A549 (cell line): ENCODE measurements around the gene NEDD9. TPM values are rescaled to one million over a fixed set of nuclear protein-coding genes. Genes with fewer than 3 reads are reported as not detected.
A peak's percentile ranks its signal among the peaks of the same experiment; 100 is the strongest.

ENCODE experiments used
- ATAC-seq, 2 experiments: fragments of 200-7000 bp in 1 of 2; fragments of >200 bp in 1 of 2; cut with Nextera tagmentation in 1 of 2; cut with Tn5 transposase in 1 of 2; 3 replicates each; pipeline versions ENCODE4 v1.8.0 to v1.9.1; 2018 to 2020; ENCODE audit warnings: mild to moderate bottlenecking in 1 of 2, moderate library complexity in 1 of 2
- CTCF ChIA-PET: fragments of 300-600 bp; sonication (Branson Sonifier 250); formaldehyde crosslinking; extraction: SDS; loops from one replicate; lab custom pipeline; 2021; ENCODE audit warnings: antibody characterized with exemption, inconsistent platforms; lab: Yijun Ruan, JAX
- POLR2A ChIA-PET: fragments of 350-600 bp; formaldehyde crosslinking; extraction: SDS; loops from one replicate; lab custom pipeline; 2021; ENCODE audit warnings: antibody characterized with exemption, inconsistent platforms; lab: Yijun Ruan, JAX
- DNase-seq, 2 experiments: peaks; one replicate each; pipeline versions ENCODE4 v3.0.0 to v3.0.0-alpha.2; 2011 to 2016; ENCODE audit warnings: low read depth in 1 of 2, low spot score in 1 of 2
- FAIRE-seq: peaks from 2 replicates; lab custom pipeline; 2011; peaks lifted over from hg19 to GRCh38; lab: Jason Lieb, UNC
- H3K27ac ChIP-seq, 2 experiments: fragments of >200 bp; sonication (Bioruptor Twin); formaldehyde crosslinking; 3 replicates each; pipeline ENCODE4 v1.5.1; 2016 to 2017
- H3K4me1 ChIP-seq: fragments of >200 bp; sonication (Bioruptor Twin); formaldehyde crosslinking; 3 replicates; pipeline ENCODE4 v1.6.1; 2016
- H3K4me2 ChIP-seq: fragments of >200 bp; sonication (Bioruptor Twin); formaldehyde crosslinking; 3 replicates; pipeline ENCODE4 v1.6.1; 2016
- H3K4me3 ChIP-seq: fragments of >200 bp; sonication (Bioruptor Twin); formaldehyde crosslinking; 3 replicates; pipeline ENCODE4 v1.5.1; 2016
- H3K9me3 ChIP-seq: fragments of >200 bp; sonication (Bioruptor Twin); formaldehyde crosslinking; 3 replicates; pipeline ENCODE4 v1.6.1; 2016
- CBX2 ChIP-seq: fragments of 200-600 bp; sonication (generic); IDR thresholded peaks from 2 replicates; pipeline ENCODE4 v1.6.1; 2016; ENCODE audit warnings: low read depth, mild to moderate bottlenecking, borderline replicate concordance
- EHMT2 ChIP-seq: fragments of 200-600 bp; sonication (generic); IDR thresholded peaks from 2 replicates; pipeline ENCODE4 v1.6.1; 2016; ENCODE audit warnings: antibody characterized with exemption, low read depth, mild to moderate bottlenecking, moderate library complexity
- EP300 ChIP-seq, 2 experiments: fragments of >200 bp; sonication (Bioruptor Twin); formaldehyde crosslinking; IDR thresholded peaks; 2 replicates in 1 of 2; 3 replicates in 1 of 2; pipeline ENCODE4 v1.6.1; 2016 to 2017
- FOSB ChIP-seq: fragments of 250-450 bp; sonication (Bioruptor Pico); IDR thresholded peaks from 2 replicates; pipeline ENCODE4 v1.5.0; 2020; ENCODE audit warnings: mild to moderate bottlenecking, moderate library complexity
- FOXS1 ChIP-seq: fragments of 250-450 bp; sonication (Bioruptor Pico); IDR thresholded peaks from 2 replicates; pipeline ENCODE4 v1.5.0; 2020; ENCODE audit warnings: mild to moderate bottlenecking, moderate library complexity
- HDAC2 ChIP-seq: fragments of 200-600 bp; sonication (generic); IDR thresholded peaks from 2 replicates; pipeline ENCODE4 v1.6.1; 2016
- HOXA7 ChIP-seq: fragments of 250-450 bp; sonication (Bioruptor Pico); IDR thresholded peaks from 2 replicates; pipeline ENCODE4 v1.5.0; 2020; ENCODE audit warnings: mild to moderate bottlenecking, moderate library complexity
- HOXB13 ChIP-seq: fragments of 250-450 bp; sonication (Bioruptor Pico); IDR thresholded peaks from 2 replicates; pipeline ENCODE4 v1.5.0; 2020; ENCODE audit warnings: low read depth, mild to moderate bottlenecking, moderate library complexity
- JUN ChIP-seq, 2 experiments: fragments of >200 bp; sonication (Bioruptor Twin); formaldehyde crosslinking; IDR thresholded peaks; 2 replicates in 1 of 2; 3 replicates in 1 of 2; pipeline ENCODE4 v1.6.1; 2016 to 2017
- KDM1A ChIP-seq: fragments of 200-600 bp; sonication (generic); IDR thresholded peaks from 2 replicates; pipeline ENCODE4 v1.6.1; 2016; ENCODE audit warnings: low read depth, mild to moderate bottlenecking
- MAFK ChIP-seq: fragments of 450-650 bp; IDR thresholded peaks from 2 replicates; pipeline ENCODE4 v1.6.1; 2014; ENCODE audit not compliant: partially characterized antibody
- MAZ ChIP-seq: fragments of 150-350 bp; IDR thresholded peaks from 2 replicates; pipeline ENCODE4 v1.6.1; 2014; ENCODE audit warnings: antibody characterized with exemption, low read depth, low read length, borderline replicate concordance
- MYC ChIP-seq: IDR thresholded peaks from 2 replicates; pipeline ENCODE4 v1.6.1; 2012; ENCODE audit warnings: mild to moderate bottlenecking, inconsistent platforms, low read length, improper control_type of control experiment, borderline replicate concordance
- POLR2AphosphoS2 ChIP-seq: conservative IDR thresholded peaks from 2 replicates; pipeline ENCODE4 v1.6.1; 2012; ENCODE audit warnings: low read length, improper control_type of control experiment, inconsistent platforms
- RAD21 ChIP-seq, 2 experiments: fragments of >200 bp in 1 of 2; sonication (Bioruptor Twin) in 1 of 2; formaldehyde crosslinking in 1 of 2; IDR thresholded peaks in 1 of 2; conservative IDR thresholded peaks in 1 of 2; 2 replicates in 1 of 2; 3 replicates in 1 of 2; pipeline ENCODE4 v1.6.1; 2012 to 2018; ENCODE audit warnings: inconsistent platforms in 1 of 2
- RARB ChIP-seq: fragments of 250-450 bp; sonication (Bioruptor Pico); IDR thresholded peaks from 2 replicates; pipeline ENCODE4 v1.8.0; 2021; ENCODE audit warnings: mild to moderate bottlenecking, moderate library complexity
- RCOR1 ChIP-seq: fragments of 150-350 bp; IDR thresholded peaks from 2 replicates; pipeline ENCODE4 v1.6.1; 2014; ENCODE audit warnings: antibody characterized with exemption, low read length, low read depth
- SREBF2 ChIP-seq: fragments of 450-650 bp; IDR thresholded peaks from 2 replicates; pipeline ENCODE4 v1.6.1; 2014; ENCODE audit warnings: mild to moderate bottlenecking, moderate library complexity
- TP53 ChIP-seq: fragments of 250-450 bp; sonication (Bioruptor Pico); IDR thresholded peaks from 2 replicates; pipeline ENCODE4 v1.5.0; 2021; ENCODE audit warnings: mild to moderate bottlenecking, moderate library complexity
- ZC3H11A ChIP-seq: fragments of 450-650 bp; IDR thresholded peaks from 2 replicates; pipeline ENCODE4 v1.6.1; 2014; ENCODE audit warnings: antibody characterized with exemption, mild to moderate bottlenecking
- ZNF302 ChIP-seq: fragments of 250-450 bp; sonication (Bioruptor Pico); IDR thresholded peaks from 2 replicates; pipeline ENCODE4 v1.9.0; 2021; ENCODE audit warnings: inconsistent platforms, mild to moderate bottlenecking, moderate library complexity
- WGBS: methylation state at CpG from one replicate; pipeline ENCODE4 v1.1.6; 2017; ENCODE audit errors: missing lambda C conversion rate; 5-methylcytosine and 5-hydroxymethylcytosine counted together
- polyA plus RNA-seq, 4 experiments: library from polyadenylated mRNA; depleted of rRNA in 3 of 4; stranded (reverse); fragments of >200 nt; fragmentation: RNase III in 1 of 4; extraction: RNeasy Plus Mini Kit Qiagen cat#74134 plus additional on column Dnase treatment in 1 of 4; gene quantifications; 2 replicates in 3 of 4; 3 replicates in 1 of 4; pipeline ENCODE4 v1.2.3, GENCODE V29; 2011 to 2017
- TF ChIP-seq, protein P1 (sequence below): fragments of 450-650 bp; IDR thresholded peaks from 2 replicates; pipeline ENCODE4 v1.6.1; 2014; ENCODE audit warnings: antibody characterized with exemption
- TF ChIP-seq, protein P2 (sequence below): IDR thresholded peaks from 2 replicates; pipeline ENCODE4 v1.6.1; 2012

Gene NEDD9
- polyA plus RNA-seq, 2 of the 4 experiments (the other 2 are of a cell fraction), result 46.7 to 79.6 TPM

DNA sequence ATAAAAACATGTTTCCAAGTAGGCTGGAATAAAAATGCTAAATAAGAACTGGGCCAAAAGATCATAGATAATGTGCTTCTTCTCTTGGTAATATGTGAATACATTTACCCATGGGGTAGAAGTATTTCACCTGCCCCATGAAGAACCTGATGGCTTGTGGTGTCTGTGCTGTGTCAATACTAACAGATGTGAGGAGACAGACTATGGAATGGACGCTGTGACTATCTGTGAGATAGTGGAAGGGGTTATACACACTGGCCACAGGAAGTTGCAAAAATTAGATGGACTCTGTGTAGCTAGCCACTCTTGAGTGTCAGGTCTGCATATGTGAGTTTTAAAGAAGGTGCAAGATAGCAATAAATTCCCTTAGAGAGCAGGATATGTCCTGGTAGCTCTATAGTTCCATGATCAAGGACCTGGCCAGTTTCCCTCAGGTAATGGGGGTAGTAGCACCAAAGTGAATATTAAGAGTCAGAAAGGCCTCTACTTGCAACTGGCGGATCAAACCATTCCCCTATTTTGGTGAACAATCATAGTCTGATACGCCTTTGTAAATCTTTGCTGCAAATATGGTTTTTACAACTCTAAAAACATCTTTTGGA is 48.6 kb downstream of the NEDD9 start:
- POLR2A ChIA-PET, result no interaction called here
- Histone ChIP-seq H3K9me3 (peaks cover 7% of the 10 kb centered on the region; the same call in 2 of the 3 replicates), H3K4me2 (no peak overlapping the region), H3K27ac (peak overlapping the region in 1 of 2 experiments; percentile 50; a peak in 3 of 6 replicates), H3K4me3 (no peak overlapping the region), H3K4me1 (peaks cover 40% of the 10 kb centered on the region)
- 96% methylated on average over 3 of the region's 3 CpGs for WGBS
- peak in 1 of 2 experiments; percentile 2; a peak in 1 of 6 replicates for ATAC-seq
- TF ChIP-seq HOXB13 (no peak), HOXA7 (CRISPR knock-in tag) (peak; percentile 63), FOXS1 (CRISPR knock-in tag) (no peak), EHMT2 (no peak), ZNF302 (CRISPR knock-in tag) (no peak), MAZ (no peak), POLR2AphosphoS2 (peak; percentile 43), HDAC2 (no peak), CBX2 (no peak), RARB (0 out of 2 replicates have a peak, but pooled peaks have one; percentile 42), RCOR1 (no peak), TP53 (CRISPR knock-in tag) (0 out of 2 replicates have a peak, but pooled peaks have one; percentile 37), EP300 (IDR thresholded peaks at IDR 0.05) (no peak), JUN (IDR thresholded peaks at IDR 0.05) (peak; percentile 2 to 24; a peak in 1 of 5 replicates)
- TF ChIP-seq, protein P1, sequence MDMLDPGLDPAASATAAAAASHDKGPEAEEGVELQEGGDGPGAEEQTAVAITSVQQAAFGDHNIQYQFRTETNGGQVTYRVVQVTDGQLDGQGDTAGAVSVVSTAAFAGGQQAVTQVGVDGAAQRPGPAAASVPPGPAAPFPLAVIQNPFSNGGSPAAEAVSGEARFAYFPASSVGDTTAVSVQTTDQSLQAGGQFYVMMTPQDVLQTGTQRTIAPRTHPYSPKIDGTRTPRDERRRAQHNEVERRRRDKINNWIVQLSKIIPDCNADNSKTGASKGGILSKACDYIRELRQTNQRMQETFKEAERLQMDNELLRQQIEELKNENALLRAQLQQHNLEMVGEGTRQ, result no peak
- TF ChIP-seq, protein P2, sequence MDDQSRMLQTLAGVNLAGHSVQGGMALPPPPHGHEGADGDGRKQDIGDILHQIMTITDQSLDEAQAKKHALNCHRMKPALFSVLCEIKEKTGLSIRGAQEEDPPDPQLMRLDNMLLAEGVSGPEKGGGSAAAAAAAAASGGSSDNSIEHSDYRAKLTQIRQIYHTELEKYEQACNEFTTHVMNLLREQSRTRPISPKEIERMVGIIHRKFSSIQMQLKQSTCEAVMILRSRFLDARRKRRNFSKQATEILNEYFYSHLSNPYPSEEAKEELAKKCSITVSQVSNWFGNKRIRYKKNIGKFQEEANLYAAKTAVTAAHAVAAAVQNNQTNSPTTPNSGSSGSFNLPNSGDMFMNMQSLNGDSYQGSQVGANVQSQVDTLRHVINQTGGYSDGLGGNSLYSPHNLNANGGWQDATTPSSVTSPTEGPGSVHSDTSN, result no peak
- CTCF ChIA-PET, result interaction anchor here (4.1 kb wide), 1 partner anchor 312 kb away, joined by 16 read pairs; no protein-coding TSS in a partner anchor
- no peak for DNase-seq
- FAIRE-seq, result no peak

DNA sequence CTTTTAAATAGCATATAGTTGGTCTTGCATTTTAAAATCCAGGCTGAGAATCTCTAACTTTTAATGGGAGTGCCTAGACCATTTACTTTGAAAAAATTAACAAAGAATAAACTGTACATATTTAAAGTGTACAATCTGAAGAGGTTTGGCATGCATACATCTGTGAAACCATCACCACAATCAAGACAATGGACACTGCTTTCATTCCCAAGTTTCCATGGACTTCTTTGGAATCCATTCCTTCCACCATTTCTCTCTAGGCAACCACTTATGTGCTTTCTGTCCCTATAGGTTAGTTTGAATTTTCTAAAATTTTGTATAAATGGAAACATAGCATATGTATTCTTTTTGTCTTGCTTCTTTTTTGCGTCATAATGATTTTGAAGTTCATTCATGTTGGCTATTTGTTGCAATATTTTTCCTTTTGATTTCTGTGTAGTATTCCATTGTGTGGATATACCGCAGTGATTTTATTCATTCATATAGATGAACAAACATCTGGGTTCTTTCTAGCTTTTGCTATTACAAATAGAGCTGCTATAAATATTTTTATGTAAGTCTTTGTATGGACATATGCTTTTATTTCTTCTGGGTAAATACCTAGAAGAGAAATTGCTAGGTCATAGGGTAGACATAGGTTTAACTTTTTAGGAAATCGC is 50.9 kb downstream of the NEDD9 start:
- POLR2A ChIA-PET, result no interaction called here
- ATAC-seq, result no peak
- Histone ChIP-seq H3K27ac (no peak overlapping the region), H3K9me3 (peaks cover 7% of the 10 kb centered on the region; the same call in 2 of the 3 replicates), H3K4me1 (peaks cover 21% of the 10 kb centered on the region), H3K4me3 (no peak overlapping the region), H3K4me2 (no peak overlapping the region)
- no peak for DNase-seq
- CTCF ChIA-PET, result interaction anchor here (3.0 kb wide), 1 partner anchor 315 kb away, joined by 19 read pairs; no protein-coding TSS in a partner anchor
- 95% methylated on average over 3 of the region's 3 CpGs for WGBS
- FAIRE-seq, result no peak
- TF ChIP-seq MAFK (no peak), MYC (no peak), SREBF2 (no peak), KDM1A (peak; percentile 89), FOSB (CRISPR knock-in tag) (0 out of 2 replicates have a peak, but pooled peaks have one; percentile 20), POLR2AphosphoS2 (no peak), HDAC2 (peak; percentile 79; the same call in 1 of the 2 replicates), RAD21 (conservative IDR thresholded peaks at IDR 0.05 in 1 of 2, IDR thresholded peaks at IDR 0.05 in 1 of 2) (no peak), HOXA7 (CRISPR knock-in tag) (0 out of 2 replicates have a peak, but pooled peaks have one; percentile 20), ZC3H11A (no peak)
- TF ChIP-seq, protein P2, result no peak
